HFF-Myc (cell line): Measurements from ENCODE around the gene CORO2B.

Source experiments
- DNase-seq: peaks from one replicate; pipeline ENCODE4 v3.0.0-alpha.2; 2011; ENCODE audit warnings: low read depth; ENCODE audit errors: extremely low read depth
- H3K4me3 ChIP-seq: replicated peaks from 2 replicates; pipeline ENCODE4 v1.5.1; 2011; ENCODE audit warnings: low read depth, mild to moderate bottlenecking, control low read depth, low read length
- TF ChIP-seq, protein P1 (sequence below): IDR thresholded peaks from 2 replicates; pipeline ENCODE4 v1.5.1; 2012; ENCODE audit warnings: mild to moderate bottlenecking, low read depth, low read length, control low read depth; ENCODE audit errors: missing control alignments

The CORO2B gene

GRCh38 chr15:68681836-68682235 is 103.0 kb downstream of the CORO2B start:
- H3K4me3 ChIP-seq: no peak overlapping the region
- DNase-seq: no peak
- TF ChIP-seq, protein P1, sequence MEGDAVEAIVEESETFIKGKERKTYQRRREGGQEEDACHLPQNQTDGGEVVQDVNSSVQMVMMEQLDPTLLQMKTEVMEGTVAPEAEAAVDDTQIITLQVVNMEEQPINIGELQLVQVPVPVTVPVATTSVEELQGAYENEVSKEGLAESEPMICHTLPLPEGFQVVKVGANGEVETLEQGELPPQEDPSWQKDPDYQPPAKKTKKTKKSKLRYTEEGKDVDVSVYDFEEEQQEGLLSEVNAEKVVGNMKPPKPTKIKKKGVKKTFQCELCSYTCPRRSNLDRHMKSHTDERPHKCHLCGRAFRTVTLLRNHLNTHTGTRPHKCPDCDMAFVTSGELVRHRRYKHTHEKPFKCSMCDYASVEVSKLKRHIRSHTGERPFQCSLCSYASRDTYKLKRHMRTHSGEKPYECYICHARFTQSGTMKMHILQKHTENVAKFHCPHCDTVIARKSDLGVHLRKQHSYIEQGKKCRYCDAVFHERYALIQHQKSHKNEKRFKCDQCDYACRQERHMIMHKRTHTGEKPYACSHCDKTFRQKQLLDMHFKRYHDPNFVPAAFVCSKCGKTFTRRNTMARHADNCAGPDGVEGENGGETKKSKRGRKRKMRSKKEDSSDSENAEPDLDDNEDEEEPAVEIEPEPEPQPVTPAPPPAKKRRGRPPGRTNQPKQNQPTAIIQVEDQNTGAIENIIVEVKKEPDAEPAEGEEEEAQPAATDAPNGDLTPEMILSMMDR: no peak

DNA sequence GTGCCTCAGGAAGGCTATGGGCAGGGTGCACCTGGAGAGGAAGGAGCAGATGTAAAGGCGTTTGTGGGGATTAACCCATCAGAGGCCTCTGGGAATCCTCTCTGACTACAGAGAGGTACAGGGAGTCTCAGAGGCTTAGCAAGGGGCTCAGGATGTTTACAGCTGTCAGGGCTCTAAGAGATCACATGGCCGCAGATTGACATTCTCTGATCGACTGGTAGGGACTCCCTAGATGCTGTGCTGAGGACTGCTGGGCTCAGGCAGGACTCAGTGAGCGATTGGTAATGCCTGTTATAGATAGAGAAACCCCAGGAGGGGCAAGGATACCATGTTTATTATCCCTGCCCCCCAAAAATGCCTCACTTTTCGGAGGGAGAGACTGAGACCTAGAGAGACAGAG is 103.5 kb downstream of the CORO2B start:
- TF ChIP-seq, protein P1: no peak
- no peak overlapping the region for H3K4me3 ChIP-seq
- DNase-seq: no peak

DNA sequence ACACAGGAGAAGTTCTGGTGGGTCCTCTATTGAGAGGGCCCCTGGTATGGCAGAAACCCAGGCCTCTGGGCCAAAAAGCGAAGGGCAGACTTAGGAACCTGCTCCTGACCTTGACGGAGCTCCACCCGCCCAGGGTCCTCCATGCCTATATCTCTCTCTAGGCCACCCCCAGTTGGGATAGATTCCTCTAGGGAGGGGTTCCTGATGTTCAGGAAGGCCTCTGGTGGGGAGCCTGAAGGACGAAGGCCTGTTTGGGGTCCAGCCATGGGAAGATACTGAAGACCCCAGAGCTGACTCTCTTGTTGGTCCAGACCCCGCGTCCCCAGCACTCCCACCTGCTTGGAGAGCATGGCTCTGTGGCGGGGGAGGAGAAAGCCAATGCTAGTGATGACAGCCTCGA is 104.2 kb downstream of the CORO2B start:
- TF ChIP-seq, protein P1: no peak
- no peak for DNase-seq
- H3K4me3 ChIP-seq: no peak overlapping the region

DNA sequence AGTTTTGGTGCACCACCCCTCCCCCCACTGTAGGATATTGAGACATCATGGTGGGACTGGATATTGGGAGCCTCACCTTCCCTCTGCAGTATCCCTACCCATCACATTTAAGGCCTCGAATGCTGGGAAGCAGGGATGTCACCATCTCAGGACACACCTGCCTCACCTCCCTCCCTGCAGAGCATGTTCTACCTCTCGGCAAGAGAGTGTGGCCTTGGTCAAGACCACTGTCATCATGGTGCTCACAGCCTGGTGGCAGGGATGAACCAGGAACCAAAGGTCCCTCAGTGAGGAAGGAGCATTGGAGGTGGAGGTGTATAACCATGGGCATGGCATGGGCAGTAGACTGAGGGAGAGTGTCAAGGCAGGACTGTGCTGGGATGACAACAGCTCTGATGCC is 104.8 kb downstream of the CORO2B start:
- TF ChIP-seq, protein P1: no peak

GRCh38 chr15:68684476-68684875 is 105.7 kb downstream of the CORO2B start:
- no peak overlapping the region for H3K4me3 ChIP-seq
- TF ChIP-seq, protein P1: no peak
- DNase-seq: no peak

More for the DNA sequence above, 104.8 kb downstream of the CORO2B start:
- DNase-seq: no peak
- H3K4me3 ChIP-seq: no peak overlapping the region

GRCh38 chr15:68687136-68687735 is 108.4 kb downstream of the CORO2B start:
- DNase-seq: no peak
- TF ChIP-seq, protein P1: no peak
- H3K4me3 ChIP-seq: no peak overlapping the region

GRCh38 chr15:68691705-68692104 is 112.9 kb downstream of the CORO2B start:
- DNase-seq: no peak

More at GRCh38 chr15:68691705-68692104, 112.9 kb downstream of the CORO2B start:
- TF ChIP-seq, protein P1: no peak
- H3K4me3 ChIP-seq: no peak overlapping the region
